Ectodermal cell (in vitro differentiated cells): ENCODE results near the gene RRP12.
"Not testable (repeated sequence)": the region's sequence is repeated elsewhere in the genome, so short reads cannot be mapped to it uniquely, and the experiment has no call there.

ENCODE experiments used
- H3K27ac ChIP-seq: 2 replicates; pipeline ENCODE4 v1.7.0; 2013; ENCODE audit warnings: mild to moderate bottlenecking, low read depth, low read length; ENCODE audit not compliant: insufficient read depth, poor library complexity, severe bottlenecking
- H3K27me3 ChIP-seq: 2 replicates; pipeline ENCODE4 v1.7.0; 2013; ENCODE audit warnings: mild to moderate bottlenecking, low read length; ENCODE audit not compliant: insufficient read depth, control insufficient read depth, poor library complexity, severe bottlenecking
- H3K36me3 ChIP-seq: one replicate; pipeline ENCODE4 v1.7.0; 2013; ENCODE audit warnings: low read length; ENCODE audit not compliant: control insufficient read depth, insufficient read depth
- H3K4me1 ChIP-seq: one replicate; pipeline ENCODE4 v1.7.0; 2013; ENCODE audit warnings: low read length; ENCODE audit not compliant: control insufficient read depth, insufficient read depth
- H3K4me3 ChIP-seq: 2 replicates; pipeline ENCODE4 v1.7.0; 2013; ENCODE audit warnings: low read depth, low read length, control low read depth; ENCODE audit not compliant: insufficient read depth
- H3K9me3 ChIP-seq: 2 replicates; pipeline ENCODE4 v1.7.0; 2013; ENCODE audit warnings: mild to moderate bottlenecking, low read length, moderate library complexity; ENCODE audit not compliant: control insufficient read depth
- WGBS, 2 experiments: methylation state at CpG; one replicate each; pipeline ENCODE4 v1.1.7; 2013; ENCODE audit warnings: missing lambda C conversion rate in 2 of 2; 5-methylcytosine and 5-hydroxymethylcytosine counted together

Gene RRP12

DNA sequence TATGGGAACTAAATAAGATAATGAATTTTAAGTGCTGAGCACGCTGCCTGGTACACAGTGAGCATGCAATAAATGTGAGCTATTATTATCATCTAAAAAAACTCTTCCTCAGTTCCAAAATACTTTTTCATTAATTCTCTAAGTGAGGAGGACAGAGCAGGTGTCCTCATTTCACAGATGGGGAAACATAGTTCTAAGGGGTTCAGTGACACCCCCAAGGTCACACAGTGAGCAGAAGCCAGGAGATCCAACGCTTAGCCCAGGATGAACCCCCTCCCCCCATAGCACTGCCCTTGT lies 6.8 kb upstream of the RRP12 start:
- WGBS, 2 experiments, result 73 to 93% methylated on average over 1 to 2 of the region's 2 CpGs
- Histone ChIP-seq H3K4me3 (no peak overlapping the region), H3K4me1 (no peaks in the 10 kb centered on the region), H3K27ac (no peak overlapping the region), H3K27me3 (no peaks in the 10 kb centered on the region), H3K9me3 (no peaks in the 10 kb centered on the region), H3K36me3 (no peaks in the 10 kb centered on the region)

DNA sequence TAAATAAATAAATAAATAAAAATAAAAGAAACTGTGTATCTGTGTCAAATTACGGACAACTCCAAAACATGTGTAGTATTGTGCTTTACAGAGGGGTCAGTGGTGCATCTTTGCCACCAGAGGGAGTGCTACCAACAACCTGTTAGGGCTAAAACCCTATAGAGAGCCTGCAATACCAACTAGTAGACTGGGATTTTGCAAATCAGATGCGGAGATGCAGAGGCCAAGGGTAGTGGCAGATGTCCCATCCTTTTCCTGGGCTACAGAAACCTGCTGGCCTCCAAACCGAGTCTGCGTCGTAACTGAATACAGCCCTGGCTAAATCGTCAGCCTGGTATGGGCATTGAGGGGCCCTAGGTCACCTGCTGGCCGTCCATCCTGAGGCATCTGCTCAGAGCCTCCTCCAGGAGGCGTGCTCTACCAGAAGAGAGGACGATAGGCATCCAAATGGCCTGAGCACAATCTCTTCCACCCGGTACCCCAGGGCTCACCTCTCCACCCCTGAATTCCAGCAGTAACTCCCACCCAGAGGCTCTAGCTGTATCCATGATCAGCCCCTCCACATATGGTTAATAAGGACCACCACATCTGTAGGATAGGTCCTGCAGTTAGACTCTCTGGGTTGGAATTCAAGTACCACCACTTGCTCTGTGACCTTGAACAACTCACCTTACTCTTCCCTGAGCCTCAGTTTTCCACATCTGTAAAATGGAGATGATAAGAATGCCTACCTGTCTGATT lies 6.2 kb upstream of the RRP12 start:
- 8 to 11% methylated on average over 10 of the region's 10 CpGs for WGBS, 2 experiments
- Histone ChIP-seq H3K27ac (no peak overlapping the region), H3K9me3 (no peaks in the 10 kb centered on the region), H3K4me1 (no peaks in the 10 kb centered on the region), H3K36me3 (no peaks in the 10 kb centered on the region), H3K27me3 (no peaks in the 10 kb centered on the region), H3K4me3 (peak overlapping the region; percentile 25)

DNA sequence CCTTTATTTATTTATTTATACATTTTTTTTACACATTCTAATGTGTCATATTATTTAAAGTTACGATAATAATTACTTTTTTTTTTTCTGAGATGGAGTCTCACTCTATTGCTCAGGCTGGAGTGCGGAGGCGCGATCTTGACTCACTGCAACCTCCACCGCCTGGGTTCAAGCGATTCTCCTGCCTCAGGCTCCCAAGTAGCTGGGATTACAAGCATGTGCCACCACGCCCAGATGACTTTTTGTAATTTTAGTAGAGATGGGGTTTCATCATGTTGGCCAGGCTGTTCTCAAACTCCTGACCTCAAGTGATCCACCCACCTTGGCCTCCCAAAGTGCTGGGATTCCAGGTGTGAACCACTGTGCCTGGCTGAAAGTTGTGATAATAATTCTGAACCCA lies 5.3 kb upstream of the RRP12 start:
- H3K36me3 ChIP-seq, H3K9me3 ChIP-seq, H3K4me1 ChIP-seq, H3K27me3 ChIP-seq, H3K27ac ChIP-seq, H3K4me3 ChIP-seq: not testable (repeated sequence)
- WGBS, 2 experiments, result 95 to 96% methylated on average over 7 of the region's 7 CpGs

DNA sequence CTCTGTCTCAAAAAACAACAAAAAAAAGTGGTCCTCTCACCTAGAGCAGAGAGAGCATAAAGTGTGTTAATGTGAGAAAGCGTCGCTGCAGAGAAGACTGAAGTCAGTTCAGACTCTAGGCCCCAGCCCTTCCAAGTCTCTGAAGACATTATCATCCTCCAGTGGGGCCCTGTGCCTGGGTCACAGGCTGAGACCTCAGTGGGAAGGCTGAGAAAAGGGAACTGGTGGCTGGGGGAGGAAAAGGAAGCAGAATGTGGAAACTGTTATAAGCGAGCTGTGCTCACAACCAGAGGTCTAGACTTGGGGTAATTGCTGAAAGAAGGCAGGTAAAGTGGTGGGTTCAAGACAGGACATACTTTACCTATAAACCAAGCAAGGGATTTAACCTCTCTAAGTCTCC lies 4.9 kb upstream of the RRP12 start:
- Histone ChIP-seq H3K27me3 (no peaks in the 10 kb centered on the region), H3K9me3 (no peaks in the 10 kb centered on the region), H3K4me3 (no peak overlapping the region), H3K27ac (no peak overlapping the region), H3K4me1 (no peaks in the 10 kb centered on the region), H3K36me3 (no peaks in the 10 kb centered on the region)
- 88 to 94% methylated on average over 3 of the region's 3 CpGs for WGBS, 2 experiments

DNA sequence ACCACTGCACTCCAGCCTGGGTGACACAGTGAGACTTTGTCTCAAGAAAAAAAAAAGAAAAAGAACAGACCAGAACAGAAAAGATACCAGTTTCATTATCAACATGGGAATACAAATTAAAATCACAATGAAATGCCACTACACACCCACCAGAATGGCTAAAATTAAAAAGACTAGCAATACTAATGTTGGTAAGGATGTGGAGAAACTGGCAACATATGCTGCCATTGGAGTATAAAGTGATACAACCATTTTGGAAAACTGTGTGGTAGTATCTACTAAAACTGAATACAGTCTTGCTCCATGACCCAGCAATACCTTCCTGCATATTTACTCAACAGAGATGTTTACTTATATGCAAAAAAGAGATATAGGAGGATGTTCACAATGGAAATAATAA lies 2.9 kb upstream of the RRP12 start:
- no peak overlapping the region for H3K27ac ChIP-seq
- no peaks in the 10 kb centered on the region for H3K27me3 ChIP-seq
- H3K4me3 ChIP-seq, result no peak overlapping the region
- H3K4me1 ChIP-seq, result no peaks in the 10 kb centered on the region
- no peaks in the 10 kb centered on the region for H3K9me3 ChIP-seq
- H3K36me3 ChIP-seq, result no peaks in the 10 kb centered on the region

DNA sequence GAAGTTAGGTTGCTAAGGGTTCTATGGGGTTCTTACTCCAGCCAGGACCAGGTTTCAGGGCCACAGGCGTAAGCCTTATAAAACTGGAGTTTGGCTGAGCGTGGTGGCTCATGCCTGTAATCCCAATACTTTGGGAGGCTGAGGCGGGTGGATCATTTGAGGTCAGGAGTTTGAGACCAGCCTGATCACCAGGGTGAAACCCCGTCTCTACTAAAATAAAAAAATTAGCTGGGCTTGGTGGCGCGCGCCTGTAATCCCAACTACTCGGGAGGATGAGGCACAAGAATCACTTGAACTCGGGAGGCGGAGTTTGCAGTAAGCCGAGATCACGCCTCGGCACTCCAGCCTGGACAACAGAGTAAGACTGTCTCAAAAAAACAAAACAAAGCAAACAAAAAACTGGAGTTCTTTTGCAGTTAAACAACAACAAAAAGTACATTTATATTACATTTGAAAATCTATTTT lies 347 bp upstream of the RRP12 start:
- 82 to 84% methylated on average over 13 of the region's 13 CpGs for WGBS, 2 experiments
- H3K36me3 ChIP-seq, result no peaks in the 10 kb centered on the region
- H3K9me3 ChIP-seq, result no peaks in the 10 kb centered on the region
- no peaks in the 10 kb centered on the region for H3K4me1 ChIP-seq
- H3K27me3 ChIP-seq, result no peaks in the 10 kb centered on the region
- H3K27ac ChIP-seq, result peak overlapping the region; percentile 56
- peak overlapping the region; percentile 93 for H3K4me3 ChIP-seq

DNA sequence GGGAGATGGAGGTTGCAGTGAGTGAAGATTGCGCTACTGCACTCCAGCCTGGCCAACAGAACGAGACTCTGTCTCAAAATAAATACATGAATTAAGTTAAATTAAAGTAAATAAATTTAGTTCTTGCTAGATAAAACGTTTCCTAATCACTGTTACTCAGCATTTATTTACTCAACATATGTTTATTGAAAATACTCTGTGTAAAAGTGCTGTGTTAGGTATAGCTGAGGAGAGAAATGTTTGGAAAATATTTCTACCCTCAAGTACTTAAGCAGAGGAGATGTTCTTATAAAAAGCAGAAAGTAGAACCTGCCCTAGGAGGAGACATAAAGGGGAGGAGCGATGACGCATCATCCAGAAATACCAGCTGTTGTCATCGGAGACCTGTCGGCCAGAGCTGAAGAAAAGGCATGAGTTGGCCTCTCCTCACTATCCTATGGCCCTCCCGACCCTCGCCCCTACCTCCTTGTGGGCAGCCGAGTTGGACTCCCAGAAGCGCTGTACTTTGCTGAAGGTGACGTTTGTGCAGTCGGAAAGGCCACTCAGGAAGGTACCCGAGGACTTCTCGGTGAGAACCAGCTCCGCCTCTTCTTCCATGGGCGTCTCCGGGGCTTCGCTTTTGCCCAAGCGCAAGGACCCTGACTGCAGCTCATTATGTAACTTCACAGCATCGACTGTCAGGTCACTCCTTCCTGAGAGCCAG lies 1.1 kb downstream of the RRP12 start:
- Histone ChIP-seq H3K36me3 (no peaks in the 10 kb centered on the region), H3K27ac (peak overlapping the region; percentile 56)
- 32 to 46% methylated on average over 18 to 19 of the region's 21 CpGs for WGBS, 2 experiments

DNA sequence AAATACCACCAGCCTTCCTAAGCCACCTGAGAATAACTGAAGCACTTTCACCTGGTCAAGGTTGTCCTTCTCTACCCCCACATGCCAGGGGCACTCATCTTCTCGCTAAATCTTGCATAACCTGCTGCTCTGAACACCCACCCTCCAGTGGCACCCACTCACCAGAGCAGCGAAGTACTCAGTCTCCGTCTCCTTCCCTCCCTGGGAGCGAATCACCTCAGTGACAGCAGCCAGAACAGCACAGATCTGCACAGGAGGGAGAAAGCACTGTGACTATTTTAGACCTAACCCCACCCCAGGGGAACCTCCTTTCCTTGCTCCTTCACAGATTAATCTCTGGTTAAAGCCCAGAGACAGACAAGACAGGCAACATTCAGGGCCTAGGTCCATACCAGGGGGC lies 5.1 kb downstream of the RRP12 start:
- H3K9me3 ChIP-seq, result no peaks in the 10 kb centered on the region
- H3K4me3 ChIP-seq, result no peak overlapping the region
- WGBS, 2 experiments, result 69 to 73% methylated on average over 4 of the region's 4 CpGs
- H3K27ac ChIP-seq, result no peak overlapping the region
- no peaks in the 10 kb centered on the region for H3K27me3 ChIP-seq
- no peaks in the 10 kb centered on the region for H3K4me1 ChIP-seq
- peaks cover 3% of the 10 kb centered on the region for H3K36me3 ChIP-seq

More for the DNA sequence above, 1.1 kb downstream of the RRP12 start:
- peak overlapping the region; percentile 93 for H3K4me3 ChIP-seq
- no peaks in the 10 kb centered on the region for H3K27me3 ChIP-seq
- H3K9me3 ChIP-seq, result no peaks in the 10 kb centered on the region
- H3K4me1 ChIP-seq, result no peaks in the 10 kb centered on the region

DNA sequence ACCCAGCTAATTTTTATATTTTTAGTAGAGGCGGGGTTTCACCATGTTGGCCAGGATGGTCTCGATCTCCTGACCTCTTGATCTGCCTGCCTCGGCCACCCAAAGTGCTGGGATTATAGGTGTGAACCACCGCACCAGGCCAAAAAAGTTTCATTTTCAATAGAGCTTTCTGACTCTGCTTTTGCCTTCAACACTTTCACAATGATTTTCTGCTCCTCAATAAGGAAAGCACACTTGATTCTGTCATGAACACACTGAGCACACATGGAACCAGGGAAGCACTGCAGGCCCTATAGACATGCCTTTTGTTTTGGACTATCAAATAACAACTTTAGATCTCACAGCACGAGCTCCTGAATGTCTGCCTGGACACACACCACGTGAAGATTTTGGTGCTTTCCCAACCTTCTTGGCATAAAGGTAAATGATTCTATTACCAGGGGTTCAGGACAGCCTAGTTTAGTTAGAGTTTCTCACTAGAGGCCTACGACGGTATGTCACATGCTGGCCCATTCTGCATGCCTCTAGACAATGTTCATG lies 8.0 kb downstream of the RRP12 start:
- Histone ChIP-seq H3K4me1 (no peaks in the 10 kb centered on the region), H3K27ac (no peak overlapping the region), H3K27me3 (no peaks in the 10 kb centered on the region), H3K9me3 (no peaks in the 10 kb centered on the region), H3K36me3 (peaks cover 16% of the 10 kb centered on the region), H3K4me3 (no peak overlapping the region)
- 94% methylated on average over 8 of the region's 8 CpGs for WGBS, 2 experiments

DNA sequence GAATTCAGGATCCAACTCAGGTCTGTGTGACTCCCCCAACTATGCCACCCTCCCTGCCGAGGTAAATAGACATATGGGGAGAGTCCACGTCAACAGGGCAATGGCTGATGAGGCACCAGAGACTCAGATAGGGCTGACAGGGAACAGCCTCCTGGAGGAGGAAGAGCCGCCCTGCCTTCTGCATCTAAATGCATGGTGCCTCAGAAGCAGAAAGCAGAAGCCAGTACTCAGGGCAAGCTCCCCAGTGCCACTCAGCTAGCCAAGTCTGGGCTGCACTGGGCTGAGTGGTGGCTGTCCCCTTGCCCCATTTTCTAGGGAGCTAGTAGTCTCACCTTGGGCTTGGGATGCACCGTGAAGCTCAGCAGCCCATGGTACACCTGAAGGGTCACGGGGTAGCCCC lies 11.0 kb downstream of the RRP12 start:
- 96 to 97% methylated on average over 5 of the region's 5 CpGs for WGBS, 2 experiments

More for the DNA sequence above, 11.0 kb downstream of the RRP12 start:
- Histone ChIP-seq H3K36me3 (peaks cover 20% of the 10 kb centered on the region), H3K4me1 (no peaks in the 10 kb centered on the region), H3K27me3 (no peaks in the 10 kb centered on the region), H3K9me3 (no peaks in the 10 kb centered on the region), H3K27ac (no peak overlapping the region), H3K4me3 (no peak overlapping the region)
